OCI-LY3 (cell line): ENCODE results near the gene STRADA.

ENCODE experiments used
- CTCF ChIP-seq: fragments of 200-600, 300-600 bp; sonication (generic); IDR thresholded peaks from 2 replicates; pipeline ENCODE4 v1.5.1; 2014; ENCODE audit warnings: antibody characterized with exemption, low read length, low read depth
- EZH2phosphoT487 ChIP-seq: fragments of 200-600 bp; shearing (Covaris generic); IDR thresholded peaks from 2 replicates; pipeline ENCODE4 v1.6.1; 2018; ENCODE audit warnings: antibody characterized with exemption, mixed run types, low read depth

- TF ChIP-seq CTCF, result no peak
- no peak for TF ChIP-seq EZH2phosphoT487
Measured at GRCh38 chr17:63657786-63658185, 83.8 kb downstream of the STRADA start.
